Uterus (tissue), 2 donors: ENCODE measurements around the gene C11orf98.

Experiments used
- POLR2A ChIP-seq, 2 donors: fragments of 450-650 bp; IDR thresholded peaks; one replicate each; pipeline ENCODE4 v1.6.1; 2016; ENCODE audit warnings: antibody characterized with exemption in 2 of 2, mild to moderate bottlenecking in 1 of 2, moderate library complexity in 1 of 2
- TF ChIP-seq, protein P1 (sequence below), 4 experiments: fragments of 200-600 bp in 2 of 4; fragments of 450-650 bp in 2 of 4; sonication (generic) in 2 of 4; IDR thresholded peaks; one replicate each; pipeline ENCODE4 v1.5.1; 2016 to 2019; ENCODE audit warnings: antibody characterized with exemption in 4 of 4, mild to moderate bottlenecking in 2 of 4, moderate library complexity in 1 of 4

DNA sequence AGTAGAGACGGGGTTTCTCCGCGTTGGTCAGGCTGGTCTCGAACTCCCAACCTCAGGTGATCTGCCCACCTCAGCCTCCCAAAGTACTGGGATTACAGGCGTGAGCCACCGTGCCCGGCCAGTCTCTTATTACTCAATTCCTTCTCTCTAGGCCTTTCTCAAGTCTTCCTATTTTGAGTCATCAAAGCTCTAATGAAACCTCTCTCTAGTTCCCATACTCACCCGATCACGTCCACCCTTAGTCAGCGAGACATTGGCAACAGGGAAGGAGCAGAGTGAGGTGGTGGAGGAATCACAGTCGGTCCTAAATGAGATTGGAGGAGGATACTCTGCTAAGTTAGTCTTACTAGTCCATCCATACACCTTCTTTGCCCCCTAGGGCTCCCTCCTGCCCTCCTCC, 37.2 kb upstream of the C11orf98 start:
- TF ChIP-seq, protein P1, sequence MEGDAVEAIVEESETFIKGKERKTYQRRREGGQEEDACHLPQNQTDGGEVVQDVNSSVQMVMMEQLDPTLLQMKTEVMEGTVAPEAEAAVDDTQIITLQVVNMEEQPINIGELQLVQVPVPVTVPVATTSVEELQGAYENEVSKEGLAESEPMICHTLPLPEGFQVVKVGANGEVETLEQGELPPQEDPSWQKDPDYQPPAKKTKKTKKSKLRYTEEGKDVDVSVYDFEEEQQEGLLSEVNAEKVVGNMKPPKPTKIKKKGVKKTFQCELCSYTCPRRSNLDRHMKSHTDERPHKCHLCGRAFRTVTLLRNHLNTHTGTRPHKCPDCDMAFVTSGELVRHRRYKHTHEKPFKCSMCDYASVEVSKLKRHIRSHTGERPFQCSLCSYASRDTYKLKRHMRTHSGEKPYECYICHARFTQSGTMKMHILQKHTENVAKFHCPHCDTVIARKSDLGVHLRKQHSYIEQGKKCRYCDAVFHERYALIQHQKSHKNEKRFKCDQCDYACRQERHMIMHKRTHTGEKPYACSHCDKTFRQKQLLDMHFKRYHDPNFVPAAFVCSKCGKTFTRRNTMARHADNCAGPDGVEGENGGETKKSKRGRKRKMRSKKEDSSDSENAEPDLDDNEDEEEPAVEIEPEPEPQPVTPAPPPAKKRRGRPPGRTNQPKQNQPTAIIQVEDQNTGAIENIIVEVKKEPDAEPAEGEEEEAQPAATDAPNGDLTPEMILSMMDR (IDR thresholded peaks at IDR 0.05), result no peak
- TF ChIP-seq POLR2A (IDR thresholded peaks at IDR 0.05), result no peak
